Measurements from ENCODE around the gene SETMAR.
A peak's percentile ranks its signal among the peaks of the same experiment; 100 is the strongest.
"Not testable (repeated sequence)": the region's sequence is repeated elsewhere in the genome, so short reads cannot be mapped to it uniquely, and the experiment has no call there.

SETMAR gene

GRCh38 chr3:4313606-4314293 lies 10.6 kb downstream of the SETMAR start:
- no peak for DNase-seq (ENCODE audit: low spot score)

GRCh38 chr3:4314688-4315087 lies 11.5 kb downstream of the SETMAR start:
- no peak for DNase-seq (ENCODE audit: low spot score)

GRCh38 chr3:4320096-4320911 lies 17.1 kb downstream of the SETMAR start:
- no peak for DNase-seq (ENCODE audit: low spot score)

- no peak for DNase-seq (ENCODE audit: low spot score)
These were observed 18.6 kb downstream of the SETMAR start for GRCh38 chr3:4321732-4322131.

GRCh38 chr3:4322635-4323034 lies 19.5 kb downstream of the SETMAR start:
- DNase-seq (ENCODE audit: low spot score): no peak

GRCh38 chr3:4323246-4324027 lies 20.3 kb downstream of the SETMAR start:
- no peak for DNase-seq (ENCODE audit: low spot score)

GRCh38 chr3:4326868-4327267 lies 23.7 kb downstream of the SETMAR start:
- no peak for DNase-seq (ENCODE audit: low spot score)

- DNase-seq (ENCODE audit: low spot score): not testable (repeated sequence)
These were observed 26.6 kb downstream of the SETMAR start for GRCh38 chr3:4329806-4330205.

GRCh38 chr3:4332111-4332510 lies 28.9 kb downstream of the SETMAR start:
- no peak for DNase-seq (ENCODE audit: low spot score)

- no peak for DNase-seq (ENCODE audit: low spot score)
These were observed 29.4 kb downstream of the SETMAR start for GRCh38 chr3:4332574-4332973.

- no peak for DNase-seq (ENCODE audit: low spot score)
These were observed 29.8 kb downstream of the SETMAR start for GRCh38 chr3:4332991-4333390.

GRCh38 chr3:4334548-4334947 lies 31.4 kb downstream of the SETMAR start:
- DNase-seq (ENCODE audit: low spot score): no peak

GRCh38 chr3:4335840-4336562 lies 32.8 kb downstream of the SETMAR start:
- DNase-seq (ENCODE audit: low spot score): no peak

GRCh38 chr3:4336850-4337546 lies 33.8 kb downstream of the SETMAR start:
- DNase-seq (ENCODE audit: low spot score): no peak

- no peak for DNase-seq (ENCODE audit: low spot score)
These were observed 35.6 kb downstream of the SETMAR start for GRCh38 chr3:4338751-4339150.

- DNase-seq (ENCODE audit: low spot score): no peak
These were observed 36.9 kb downstream of the SETMAR start for GRCh38 chr3:4340077-4340410.

GRCh38 chr3:4340411-4341335 lies 37.5 kb downstream of the SETMAR start:
- DNase-seq (ENCODE audit: low spot score): no peak

- DNase-seq (ENCODE audit: low spot score): no peak
These were observed 38.1 kb downstream of the SETMAR start for GRCh38 chr3:4341336-4341675.

GRCh38 chr3:4343258-4343657 lies 40.1 kb downstream of the SETMAR start:
- no peak for DNase-seq (ENCODE audit: low spot score)

- DNase-seq (ENCODE audit: low spot score): peak; percentile 58
These were observed 47.6 kb downstream of the SETMAR start for GRCh38 chr3:4350789-4351163.
